GM18858 (cell line): Measurements from ENCODE around the gene TH.
"Not testable (repeated sequence)": the region's sequence is repeated elsewhere in the genome, so short reads cannot be mapped to it uniquely, and the experiment has no call there.

Source experiments
- ATAC-seq: cut with Tn5 transposase; IDR thresholded peaks from one replicate; pipeline ENCODE4 v1.9.1; 2021; ENCODE audit not compliant: unreplicated experiment

Gene TH

DNA sequence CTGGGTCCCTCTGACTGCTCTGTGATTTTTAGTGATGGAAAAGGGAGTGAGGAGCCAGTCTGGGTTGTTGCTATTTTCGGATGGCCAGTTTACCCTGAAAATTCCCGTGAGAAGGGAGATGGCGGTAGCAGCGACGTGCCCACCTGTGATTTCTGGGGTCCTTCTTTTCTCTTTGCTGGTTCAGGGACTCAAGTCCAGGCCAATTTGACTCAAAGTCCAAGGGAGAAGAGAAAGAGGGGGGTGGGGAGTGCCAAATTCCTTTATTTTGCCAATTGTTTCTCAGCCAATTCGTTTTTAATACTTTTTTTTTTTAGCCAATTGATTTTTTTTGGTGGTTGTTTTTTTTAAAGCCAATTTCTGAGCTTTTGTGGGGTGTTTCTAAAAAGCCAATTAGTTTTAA is 39.4 kb downstream of the TH start:
- ATAC-seq: no peak

DNA sequence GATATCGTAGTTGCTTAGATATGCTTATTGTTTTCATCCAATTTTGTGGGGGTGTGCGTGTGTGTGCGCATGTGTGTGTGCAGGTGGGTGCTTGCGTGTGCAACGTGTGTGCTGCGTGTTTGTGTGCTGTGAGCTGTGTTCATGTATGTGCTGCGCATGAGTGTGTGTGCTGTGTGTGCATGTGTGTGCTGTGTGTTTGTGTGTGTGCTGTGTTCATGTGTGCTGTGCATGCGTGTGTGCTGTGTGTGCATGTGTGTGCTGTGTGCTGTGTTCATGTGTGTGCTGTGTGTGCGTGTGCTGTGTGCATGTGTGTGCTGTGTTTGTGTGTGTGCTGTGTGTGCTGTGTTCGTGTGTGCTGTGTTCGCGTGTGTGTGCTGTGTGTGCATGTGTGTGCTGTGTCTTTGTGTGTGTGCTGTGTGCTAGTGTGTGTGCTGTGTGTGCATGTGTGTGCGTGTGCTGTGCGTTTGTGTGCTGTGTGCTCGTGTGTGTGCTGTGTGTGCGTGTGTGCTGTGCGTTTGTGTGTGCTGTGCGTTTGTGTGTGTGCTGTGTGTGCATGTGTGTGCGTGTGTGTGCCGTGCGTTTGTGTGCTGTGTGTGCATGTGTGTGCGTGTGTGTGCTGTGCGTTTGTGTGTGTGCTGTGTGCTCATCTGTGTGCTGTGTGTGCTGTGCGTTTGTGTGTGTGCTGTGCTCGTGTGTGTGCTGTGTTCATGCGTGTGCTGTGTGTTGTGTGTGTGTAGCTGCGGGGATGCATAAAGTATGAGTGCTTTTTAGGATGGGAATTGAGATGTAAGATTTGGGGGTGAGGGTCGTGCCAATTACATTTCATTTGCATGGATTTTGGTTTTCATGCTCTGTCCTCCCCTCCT is 40.0 kb downstream of the TH start:
- no peak for ATAC-seq

DNA sequence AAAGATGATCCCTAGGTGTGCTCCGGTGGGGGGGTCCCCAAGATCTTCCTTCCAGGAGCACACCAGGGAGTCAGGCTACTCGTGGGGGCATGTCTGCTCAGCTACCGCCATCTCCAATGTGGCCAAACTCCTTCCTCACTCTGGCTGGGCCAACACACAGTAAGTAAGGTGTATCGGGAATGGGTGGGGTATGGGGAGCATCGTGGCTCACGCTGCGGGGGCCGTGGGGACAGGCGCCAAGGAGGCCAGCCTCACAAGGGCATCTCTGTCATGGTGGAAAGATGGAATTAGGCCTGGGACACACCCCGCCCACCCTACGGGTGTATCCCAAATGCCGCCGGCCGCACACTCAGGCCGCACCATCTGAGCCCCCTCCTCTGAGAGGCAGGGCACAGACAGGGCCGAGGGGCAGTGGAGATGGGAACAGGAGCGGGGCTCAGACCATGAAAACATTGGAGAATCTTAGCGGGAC is 40.7 kb downstream of the TH start:
- no peak for ATAC-seq

- no peak for ATAC-seq
Measured at GRCh38 chr11:2129699-2130366, 41.8 kb downstream of the TH start.

DNA sequence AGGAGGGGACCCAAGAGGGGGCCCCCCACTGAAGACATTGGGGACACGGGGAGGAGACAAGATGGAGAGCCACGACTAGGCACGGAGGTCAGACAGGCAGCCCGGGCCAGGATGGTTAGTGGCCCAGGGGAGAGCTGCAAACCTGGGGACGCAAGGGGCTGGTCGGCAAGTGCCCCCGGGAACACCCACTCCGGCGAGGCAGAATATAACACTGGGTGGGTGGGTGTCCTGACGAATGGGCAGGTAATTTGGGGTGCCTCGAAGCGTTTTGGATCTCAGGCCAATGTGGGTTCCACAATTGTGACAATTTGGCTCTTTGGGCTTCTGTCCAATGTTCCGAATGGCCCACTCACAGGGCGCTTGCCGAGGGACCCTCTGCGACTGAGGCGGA is 42.3 kb downstream of the TH start:
- ATAC-seq: no peak

DNA sequence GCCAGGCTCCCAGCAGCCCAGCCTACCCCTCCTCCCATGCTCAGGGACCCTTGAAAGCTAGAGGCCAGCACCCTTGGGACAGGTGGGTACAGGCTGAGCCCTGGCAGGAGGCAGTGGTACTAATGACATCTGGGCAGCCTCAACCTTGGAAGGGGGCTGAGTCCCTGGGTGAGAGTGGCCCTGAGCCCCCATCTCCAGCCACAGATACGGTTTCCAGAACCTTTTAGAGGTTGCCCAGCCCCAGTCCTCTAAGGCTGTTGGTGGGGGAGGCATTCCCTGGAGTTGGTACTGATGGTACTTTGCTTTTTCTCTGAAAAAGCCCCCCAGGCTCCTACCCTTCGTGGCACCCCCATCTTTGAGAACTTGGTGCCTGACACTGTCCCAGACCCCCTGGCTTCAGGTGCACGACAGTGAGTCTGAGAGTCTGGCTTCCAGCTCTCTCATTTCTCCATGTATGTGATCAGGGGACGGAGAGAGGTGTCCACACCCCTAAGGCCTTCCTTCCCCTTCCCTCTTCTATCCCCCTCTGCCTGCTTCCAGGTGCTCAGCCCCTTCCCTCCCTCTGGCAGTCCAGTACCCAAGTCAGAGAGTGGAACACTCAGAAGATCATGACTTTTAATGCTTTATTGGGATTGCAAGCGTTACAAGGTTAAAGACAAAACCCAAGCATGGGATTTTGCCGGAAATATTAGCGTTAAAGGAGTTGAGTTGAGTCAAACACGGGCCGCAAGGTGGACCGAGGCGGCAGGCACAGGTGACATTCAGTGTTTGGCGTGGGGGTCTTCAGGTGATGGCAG is 42.9 kb downstream of the TH start:
- ATAC-seq: no peak

- ATAC-seq: no peak
Measured at GRCh38 chr11:2128130-2128510, 43.5 kb downstream of the TH start.

DNA sequence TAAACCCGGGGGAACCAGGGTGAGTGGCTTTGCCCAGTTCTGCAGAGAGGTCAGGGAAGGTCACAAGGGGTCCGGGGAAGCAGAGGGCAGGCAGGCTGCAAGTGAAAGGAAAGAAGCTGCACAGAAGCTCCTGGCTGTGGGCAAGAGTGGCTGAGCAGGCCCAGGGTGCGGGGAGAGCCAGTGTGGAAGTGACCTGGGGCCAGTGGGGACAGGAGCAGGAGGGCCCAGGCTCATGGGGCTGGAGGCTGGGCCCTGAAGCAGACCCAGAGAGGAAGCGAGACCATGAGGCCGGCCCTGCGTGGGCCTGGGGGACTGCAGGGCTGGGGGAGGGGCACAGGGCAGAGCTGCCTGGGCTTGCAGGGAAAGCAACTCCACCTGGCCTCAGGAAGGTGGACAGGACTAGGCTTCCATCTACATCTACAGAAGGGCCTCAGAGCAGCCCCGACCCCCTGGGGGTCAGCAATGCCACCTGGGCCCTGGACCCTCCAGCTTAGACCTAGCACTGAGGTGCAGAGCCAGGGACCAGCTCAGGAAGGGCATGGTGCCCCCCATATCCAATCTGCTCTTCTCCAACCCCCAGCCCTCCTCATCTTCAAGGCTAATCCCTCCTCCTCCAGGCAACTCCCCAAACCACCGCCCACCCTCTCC is 44.0 kb downstream of the TH start:
- ATAC-seq: no peak

- no peak for ATAC-seq
Measured at GRCh38 chr11:2126520-2127085, 45.0 kb downstream of the TH start.

DNA sequence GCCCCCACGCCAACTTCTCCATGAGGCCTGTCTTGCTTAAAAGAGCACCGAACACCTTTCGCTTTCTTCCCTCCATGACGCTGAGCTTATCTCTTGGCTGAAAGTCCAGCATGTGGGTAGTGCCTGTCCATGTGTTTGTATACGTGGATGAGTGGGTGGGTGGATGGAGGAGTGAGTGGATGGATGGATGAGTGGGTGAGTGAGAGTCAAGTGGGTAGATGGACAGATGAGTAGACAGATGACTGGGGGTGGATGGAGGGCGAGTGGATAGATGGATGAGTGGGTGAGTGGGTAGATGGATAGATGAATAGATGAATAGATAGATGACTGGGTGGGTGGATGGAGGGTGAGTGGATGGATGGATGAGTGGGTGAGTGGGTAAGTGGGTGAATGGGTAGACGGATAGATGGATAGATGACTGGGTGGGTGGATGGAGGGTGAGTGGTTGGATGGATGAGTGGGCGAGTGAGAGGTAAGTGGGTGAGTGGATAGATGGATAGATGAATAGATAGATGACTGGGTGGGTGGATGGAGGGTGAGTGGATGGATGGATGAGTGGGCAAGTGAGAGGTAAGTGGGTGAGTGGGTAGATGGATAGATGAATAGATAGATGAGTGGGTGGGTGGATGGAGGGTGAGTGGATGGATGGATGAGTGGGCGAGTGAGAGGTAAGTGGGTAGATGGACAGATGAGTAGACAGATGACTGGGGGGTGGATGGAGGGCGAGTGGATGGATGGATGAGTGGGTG is 46.7 kb downstream of the TH start:
- not testable (repeated sequence) for ATAC-seq

GRCh38 chr11:2123628-2123960 is 48.0 kb downstream of the TH start:
- no peak for ATAC-seq

GRCh38 chr11:2122907-2123627 is 48.5 kb downstream of the TH start:
- no peak for ATAC-seq

DNA sequence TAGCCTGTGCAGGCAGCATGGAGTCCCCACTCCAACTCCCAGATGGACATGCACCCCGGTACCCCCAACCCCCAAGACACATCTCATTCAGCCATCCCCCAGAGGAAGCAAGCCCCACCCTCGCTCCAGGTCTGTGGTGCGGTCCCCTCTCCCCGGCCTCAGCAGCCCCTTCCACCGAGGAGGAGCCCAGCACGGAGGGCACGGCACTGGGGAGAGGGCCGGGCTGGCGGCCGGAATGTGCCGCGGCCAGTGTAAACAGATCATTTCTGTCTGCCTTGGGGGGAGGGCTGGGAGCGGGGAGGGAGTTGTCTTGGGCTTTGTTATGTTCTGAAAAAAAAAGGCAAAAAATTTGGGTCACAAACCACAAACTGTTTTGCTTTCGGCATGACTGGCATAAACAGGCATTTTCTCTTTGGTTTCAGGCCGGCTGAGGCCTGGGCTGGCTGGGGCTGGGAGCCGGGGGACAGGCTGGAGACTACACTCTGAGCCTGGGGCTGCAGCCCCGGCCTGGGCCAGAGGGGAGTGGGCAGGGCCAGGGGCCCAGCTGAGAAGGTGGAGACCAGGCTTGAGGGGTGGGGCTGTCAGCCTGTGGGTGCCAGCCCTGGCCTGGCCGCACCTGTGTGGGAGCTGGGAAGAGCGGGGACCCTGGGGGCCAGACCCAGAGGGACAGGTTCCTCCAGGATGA is 49.3 kb downstream of the TH start:
- ATAC-seq: no peak

DNA sequence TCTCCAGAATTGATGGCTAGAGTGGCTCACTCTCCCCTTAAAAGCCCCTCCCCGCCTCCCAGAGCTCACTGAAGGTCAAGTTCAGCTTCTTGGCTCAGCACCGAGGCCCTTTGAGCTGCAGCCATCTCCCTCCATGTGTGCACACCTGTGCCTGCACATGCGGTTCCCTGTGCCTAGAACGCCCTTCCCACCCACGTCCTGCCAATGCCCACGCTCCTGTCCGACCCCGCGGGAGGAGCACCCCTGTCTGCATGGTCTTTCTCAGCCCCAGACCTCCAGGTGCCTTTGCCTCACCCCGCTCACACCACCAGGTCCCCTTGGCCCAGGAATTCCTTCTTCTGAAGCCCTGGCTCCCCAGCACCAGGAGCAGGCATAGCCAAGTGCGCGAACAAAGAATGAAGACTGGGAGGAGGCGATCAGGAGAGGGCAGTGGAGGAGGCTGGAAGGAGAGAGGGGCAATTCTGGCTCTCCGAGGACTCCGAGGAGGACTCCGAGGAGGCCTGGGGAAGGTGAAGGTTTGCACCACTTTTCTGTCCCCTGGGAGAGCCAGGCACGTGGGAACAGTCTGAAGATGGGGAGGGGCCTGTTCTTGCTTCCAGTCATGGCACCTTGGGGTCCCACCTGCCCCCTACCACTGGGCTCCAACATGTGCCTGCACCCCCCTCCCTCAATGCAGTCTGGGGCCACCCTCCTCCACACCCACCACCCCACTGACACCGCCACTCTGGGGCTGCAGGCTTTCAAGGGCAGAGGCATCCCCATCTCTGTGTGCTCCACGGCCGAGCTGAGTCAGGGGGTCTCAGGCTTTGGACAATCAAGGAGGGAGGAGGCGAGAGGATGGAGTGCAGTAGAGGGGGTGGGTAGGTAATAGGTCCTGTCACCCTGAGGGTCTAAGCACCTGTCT is 50.1 kb downstream of the TH start:
- no peak for ATAC-seq

DNA sequence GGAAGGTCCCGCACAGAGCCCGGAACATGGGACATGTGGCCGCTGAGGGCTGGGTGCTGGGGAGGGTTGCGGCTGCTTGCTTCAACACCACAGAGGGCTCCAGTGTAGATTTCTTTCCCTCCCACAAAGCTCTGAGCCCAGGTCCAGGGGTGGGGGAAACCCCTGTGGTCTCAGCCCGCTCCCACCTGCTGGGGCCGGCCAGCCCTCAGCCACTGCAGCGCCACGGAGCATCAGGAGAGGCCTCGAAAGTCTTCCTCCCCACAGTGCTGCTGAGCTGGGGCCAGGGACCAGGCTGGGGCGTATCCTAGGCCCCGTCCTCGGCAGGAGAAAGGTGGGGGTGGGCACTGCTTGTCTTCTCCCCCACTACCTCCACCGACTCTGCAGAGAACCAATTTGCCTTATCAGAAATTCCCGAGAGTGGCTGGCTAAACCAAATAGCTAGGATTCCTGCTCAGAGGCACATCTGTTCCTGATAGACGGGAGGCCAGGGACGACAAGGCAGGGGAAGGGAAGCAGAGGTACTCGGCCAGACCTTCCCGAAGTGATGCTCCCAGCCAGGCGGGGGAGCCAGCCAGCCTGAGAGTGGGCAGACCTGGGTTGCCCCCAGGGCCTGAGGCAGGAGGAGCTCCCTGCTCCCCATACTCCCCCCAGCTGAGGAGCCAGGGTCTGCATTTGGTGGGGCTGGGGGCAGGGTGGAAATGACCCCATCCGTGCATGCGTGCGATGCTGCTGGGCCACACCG is 51.1 kb downstream of the TH start:
- no peak for ATAC-seq

DNA sequence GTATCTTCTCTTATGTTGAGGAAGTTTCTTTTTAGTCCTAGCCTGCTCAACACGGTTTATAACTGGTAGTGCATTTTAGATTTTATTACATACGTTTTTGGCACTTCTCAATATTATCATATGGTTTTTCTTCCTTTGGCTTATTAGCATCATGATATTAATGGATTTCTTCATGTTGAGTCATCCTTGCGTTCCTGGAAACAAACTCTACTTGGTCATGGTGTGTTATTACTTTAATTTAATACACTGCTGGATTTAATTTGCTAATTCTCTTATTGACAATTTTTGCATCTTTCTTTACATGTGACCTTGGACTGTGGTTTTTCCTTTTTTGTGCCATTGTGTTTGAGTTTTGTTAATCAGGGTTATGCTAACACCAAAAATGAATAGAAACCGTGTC is 52.9 kb downstream of the TH start:
- no peak for ATAC-seq

DNA sequence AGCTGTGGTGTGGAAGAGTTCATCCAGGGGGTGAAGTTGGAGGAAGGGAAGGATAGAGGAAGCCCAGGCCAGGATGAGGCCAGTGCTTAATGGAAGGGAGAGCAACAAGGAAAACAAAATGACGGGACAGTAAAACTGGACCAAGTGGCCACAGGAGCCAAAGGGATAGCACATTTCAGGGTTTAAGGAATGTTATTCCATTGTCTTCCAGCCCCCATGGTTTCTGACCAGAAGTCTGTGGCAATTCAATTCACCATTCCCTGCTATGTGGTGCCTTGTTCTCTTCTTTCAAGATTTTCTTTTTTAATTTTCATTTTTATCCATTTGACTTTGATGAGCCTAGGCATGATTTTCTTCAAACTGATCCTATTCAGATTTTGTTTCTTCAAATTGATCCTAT is 54.9 kb downstream of the TH start:
- ATAC-seq: no peak
